GM12878 (cell line): ENCODE results near the gene BORCS6. TPM values are rescaled to one million over a fixed set of nuclear protein-coding genes. Genes with fewer than 3 reads are reported as not detected.

Source experiments
- ATAC-seq: fragments of 200-7000 bp; cut with Tn5 transposase; 3 replicates; pipeline ENCODE4 v1.9.1; 2020; ENCODE audit warnings: mild to moderate bottlenecking, moderate library complexity
- BruUV-seq: library from RNA; stranded (reverse); fragments of 400-500 nt; replicated peaks from 2 replicates; lab custom pipeline; 2021; lab: Mats Ljungman, UMichigan
- CTCF ChIA-PET: fragments of 300-600 bp; sonication (Branson Sonifier 250); formaldehyde crosslinking; extraction: SDS; loops from one replicate; lab custom pipeline; 2021; ENCODE audit warnings: inconsistent platforms; lab: Yijun Ruan, JAX
- POLR2A ChIA-PET: fragments of 350-600 bp; formaldehyde crosslinking; extraction: SDS; loops from one replicate; lab custom pipeline; 2021; ENCODE audit warnings: inconsistent platforms; lab: Charles Lee
- RAD21 ChIA-PET: fragments of 300-600 bp; sonication (Branson Sonifier 250); formaldehyde crosslinking; loops from one replicate; lab custom pipeline; 2023; ENCODE audit warnings: antibody characterized with exemption; ENCODE audit not compliant: unreplicated experiment; lab: Charles Lee
- SMC1A ChIA-PET: fragments of 300-600 bp; sonication (Branson Sonifier 250); formaldehyde crosslinking; loops from one replicate; lab custom pipeline; 2023; ENCODE audit not compliant: unreplicated experiment, uncharacterized antibody; lab: Charles Lee
- DNase-seq: peaks from one replicate; pipeline ENCODE4 v3.0.0-alpha.2; 2011; ENCODE audit warnings: low read depth, low spot score
- FAIRE-seq: peaks from 3 replicates; lab custom pipeline; 2011; peaks lifted over from hg19 to GRCh38; lab: Jason Lieb, UNC
- H2AFZ ChIP-seq: 2 replicates; pipeline ENCODE4 v1.6.0; 2011; ENCODE audit warnings: low read depth, low read length, control low read depth; ENCODE audit not compliant: control insufficient read depth
- H3K27ac ChIP-seq: 2 replicates; pipeline ENCODE4 v1.5.1; 2011; ENCODE audit warnings: control low read depth; ENCODE audit not compliant: control insufficient read depth, insufficient read depth
- H3K27me3 ChIP-seq, 2 experiments: replicated peaks in 1 of 2; 2 replicates each; pipeline versions ENCODE4 v1.6.0 to v1.6.1; 2011; ENCODE audit warnings: low read length in 1 of 2; ENCODE audit not compliant: control insufficient read depth in 2 of 2, insufficient read depth in 2 of 2
- H3K36me3 ChIP-seq, 2 experiments: 2 replicates each; pipeline ENCODE4 v1.5.1; 2011; ENCODE audit warnings: low read length in 1 of 2; ENCODE audit not compliant: control insufficient read depth in 2 of 2, insufficient read depth in 2 of 2
- H3K4me1 ChIP-seq: 2 replicates; pipeline ENCODE4 v1.6.1; 2011; ENCODE audit warnings: mild to moderate bottlenecking, low read length, moderate library complexity, mixed read lengths; ENCODE audit not compliant: control insufficient read depth, insufficient read depth
- H3K4me2 ChIP-seq: 2 replicates; pipeline ENCODE4 v1.6.0; 2011; ENCODE audit warnings: control low read depth; ENCODE audit not compliant: control insufficient read depth, insufficient read depth
- H3K4me3 ChIP-seq: fragments of 200-600 bp; sonication (generic); 2 replicates; pipeline ENCODE4 v1.5.1; 2016
- H3K79me2 ChIP-seq: 2 replicates; pipeline ENCODE4 v1.6.0; 2011; ENCODE audit warnings: low read length; ENCODE audit not compliant: control insufficient read depth, insufficient read depth
- H3K9ac ChIP-seq: 2 replicates; pipeline ENCODE4 v1.8.0; 2011; ENCODE audit warnings: low read length, control low read depth, mixed read lengths; ENCODE audit not compliant: control insufficient read depth, insufficient read depth
- H3K9me3 ChIP-seq: replicated peaks from 3 replicates; pipeline ENCODE4 v1.5.1; 2011; ENCODE audit warnings: mild to moderate bottlenecking, low read length; ENCODE audit not compliant: control insufficient read depth, insufficient read depth
- H4K20me1 ChIP-seq: 2 replicates; pipeline ENCODE4 v1.6.0; 2011; ENCODE audit not compliant: control insufficient read depth, insufficient read depth
- ATF7 ChIP-seq: fragments of 450-650 bp; IDR thresholded peaks from 2 replicates; pipeline ENCODE4 v1.6.1; 2016; ENCODE audit warnings: low read depth, mild to moderate bottlenecking
- CREB1 ChIP-seq: IDR thresholded peaks from 2 replicates; pipeline ENCODE4 v1.6.1; 2012; ENCODE audit warnings: low read depth, mild to moderate bottlenecking, inconsistent platforms
- ETV6 ChIP-seq, 2 experiments: fragments of 450-650 bp in 1 of 2; IDR thresholded peaks in 1 of 2; conservative IDR thresholded peaks in 1 of 2; 2 replicates each; pipeline ENCODE4 v1.6.1; 2014; ENCODE audit warnings: antibody characterized with exemption in 1 of 2, borderline replicate concordance in 1 of 2, low read depth in 1 of 2, mild to moderate bottlenecking in 1 of 2, moderate library complexity in 1 of 2
- EZH2 ChIP-seq: IDR thresholded peaks from 2 replicates; pipeline ENCODE4 v1.6.1; 2012; ENCODE audit warnings: low read depth, mild to moderate bottlenecking, control low read depth, inconsistent platforms, low read length, borderline replicate concordance; ENCODE audit not compliant: control insufficient read depth
- JUND ChIP-seq: IDR thresholded peaks from 2 replicates; pipeline ENCODE4 v1.6.1; 2012; ENCODE audit warnings: low read depth, mild to moderate bottlenecking, low read length, improper control_type of control experiment, moderate library complexity
- MAX ChIP-seq: IDR thresholded peaks from 2 replicates; pipeline ENCODE4 v1.6.1; 2012; ENCODE audit warnings: low read depth, low read length, improper control_type of control experiment
- NKRF ChIP-seq: fragments of 450-650 bp; conservative IDR thresholded peaks from 2 replicates; pipeline ENCODE4 v1.6.1; 2017; ENCODE audit warnings: mild to moderate bottlenecking, moderate library complexity
- NR2C1 ChIP-seq: fragments of 450-650 bp; IDR thresholded peaks from 2 replicates; pipeline ENCODE4 v1.6.1; 2017; ENCODE audit warnings: antibody characterized with exemption, mild to moderate bottlenecking, moderate library complexity
- PKNOX1 ChIP-seq: fragments of 450-650 bp; IDR thresholded peaks from 2 replicates; pipeline ENCODE4 v1.6.1; 2016; ENCODE audit warnings: mild to moderate bottlenecking
- REST ChIP-seq: IDR thresholded peaks from 2 replicates; pipeline ENCODE4 v1.6.1; 2012; ENCODE audit warnings: mild to moderate bottlenecking, low read depth, low read length
- SIX5 ChIP-seq: IDR thresholded peaks from 2 replicates; pipeline ENCODE4 v1.6.1; 2011; ENCODE audit warnings: mild to moderate bottlenecking, low read depth, low read length, moderate library complexity; ENCODE audit not compliant: severe bottlenecking
- TCF12 ChIP-seq: IDR thresholded peaks from 2 replicates; pipeline ENCODE4 v1.6.1; 2011; ENCODE audit warnings: low read depth, mild to moderate bottlenecking, low read length
- ZNF384 ChIP-seq: IDR thresholded peaks from 2 replicates; pipeline ENCODE4 v1.6.1; 2012; ENCODE audit warnings: low read depth, mild to moderate bottlenecking, low read length, improper control_type of control experiment, borderline replicate concordance
- WGBS: methylation state at CpG from one replicate; pipeline ENCODE4 v1.1.6; 2016; ENCODE audit warnings: low lambda C conversion rate; ENCODE audit not compliant: insufficient replicate concordance, insufficient coverage; ENCODE audit errors: missing lambda C conversion rate; 5-methylcytosine and 5-hydroxymethylcytosine counted together
- in situ Hi-C: fragments of 300-500 bp; cut with MboI; formaldehyde crosslinking; loops from 9 replicates; pipeline ENCODE4 v1.14.3; 2018; ENCODE audit warnings: mixed read lengths
- intact Hi-C: fragments of 100-400 bp; cut with micrococcal nuclease; formaldehyde crosslinking; loops from one replicate; pipeline ENCODE4 v1.14.2; 2022; ENCODE audit not compliant: unreplicated experiment
- polyA plus RNA-seq, 11 experiments: library from polyadenylated mRNA; depleted of rRNA in 4 of 11; unstranded in 6 of 11; stranded (reverse) in 5 of 11; fragments of >200 nt; fragmentation: Nextera tagmentation in 4 of 11; fragmentation: Illumina TruSeq in 1 of 11; extraction: Ambion mirVana in 4 of 11; extraction: Trizol in 1 of 11; gene quantifications; 1 replicate in 1 of 11; 2 replicates in 10 of 11; pipeline versions ENCODE4 v1.2.1 to v1.2.3, GENCODE V29; 2011 to 2016; ENCODE audit warnings: inconsistent platforms in 2 of 11, missing spikeins in 2 of 11, low read depth in 1 of 11
- total RNA-seq, 4 experiments: library from RNA; depleted of rRNA in 3 of 4; stranded (reverse); fragments of >200 nt in 3 of 4; fragmentation: Illumina TruSeq in 1 of 4; extraction: Trizol in 1 of 4; gene quantifications; 2 replicates each; pipeline versions ENCODE4 v1.2.1 to v1.2.3, GENCODE V29; 2013 to 2021

Gene BORCS6
- total and polyA plus RNA-seq, 10 of the 15 experiments (the other 5 are each of a cell fraction or from before 2014, with no cell fraction given): 0.37 to 14.1 (median 6.7) TPM

- TF ChIP-seq PKNOX1 (no peak), REST (no peak)
These were observed 23.2 kb downstream of the BORCS6 start (continued) for GRCh38 chr17:8166731-8167130.

GRCh38 chr17:8164815-8165131 is 25.2 kb downstream of the BORCS6 start:
- Histone ChIP-seq H2AFZ (peak overlapping the region; percentile 62; the same call in 1 of the 2 replicates), H3K4me1 (peaks cover 29% of the 10 kb centered on the region), H3K36me3 (peaks cover 0 to 2% of the 10 kb centered on the region in 2 experiments; a peak in 1 of 4 replicates), H3K4me2 (no peak overlapping the region), H3K27ac (no peak overlapping the region), H3K27me3 (no peaks in the 10 kb centered on the region), H3K79me2 (peaks cover 24% of the 10 kb centered on the region), H3K9ac (no peak overlapping the region; the same call in 1 of the 2 replicates), H3K9me3 (no peaks in the 10 kb centered on the region), H3K4me3 (no peak overlapping the region), H4K20me1 (no peaks in the 10 kb centered on the region)
- in situ Hi-C loops (no loop called here), intact Hi-C loops (loop anchor here (5.0 kb wide), 1 partner anchor 102 kb away; no protein-coding TSS in a partner anchor)
- no peak for ATAC-seq
- ChIA-PET SMC1A (interaction anchor here (0.6 to 1.2 kb wide), 2 partner anchors 9 to 93 kb away, joined by 3 to 7 read pairs; no protein-coding TSS in a partner anchor), POLR2A (interaction anchor here (1.0 to 1.3 kb wide), 3 partner anchors 8 to 57 kb away, joined by 3 to 11 read pairs (median 4); no protein-coding TSS in a partner anchor), RAD21 (interaction anchor here (1.1 to 1.7 kb wide), 2 partner anchors 9 to 130 kb away, joined by 3 to 9 read pairs; partner anchors contain the start of gene SLC25A35), CTCF (no interaction called here)
- BruUV-seq: no TSS peak
- FAIRE-seq: no peak
- 92% methylated on average over 6 of the region's 6 CpGs for WGBS
- DNase-seq: no peak
- no peak for TF ChIP-seq CREB1
- no peak for TF ChIP-seq ETV6 (conservative IDR thresholded peaks at IDR 0.05 in 1 of 2, IDR thresholded peaks at IDR 0.05 in 1 of 2; ENCODE audit: borderline replicate concordance in 1 of 2, low read depth in 1 of 2)
- TF ChIP-seq EZH2: no peak
- no peak for TF ChIP-seq NKRF
- TF ChIP-seq SIX5: no peak
- no peak for TF ChIP-seq NR2C1
- TF ChIP-seq JUND: no peak
- TF ChIP-seq ZNF384: no peak
- TF ChIP-seq MAX: no peak
- TF ChIP-seq TCF12: no peak
- no peak for TF ChIP-seq ATF7
